ENCODE results near the gene LRRC73.
"Not testable (repeated sequence)": the region's sequence is repeated elsewhere in the genome, so short reads cannot be mapped to it uniquely, and the experiment has no call there.

LRRC73 gene, protein sequence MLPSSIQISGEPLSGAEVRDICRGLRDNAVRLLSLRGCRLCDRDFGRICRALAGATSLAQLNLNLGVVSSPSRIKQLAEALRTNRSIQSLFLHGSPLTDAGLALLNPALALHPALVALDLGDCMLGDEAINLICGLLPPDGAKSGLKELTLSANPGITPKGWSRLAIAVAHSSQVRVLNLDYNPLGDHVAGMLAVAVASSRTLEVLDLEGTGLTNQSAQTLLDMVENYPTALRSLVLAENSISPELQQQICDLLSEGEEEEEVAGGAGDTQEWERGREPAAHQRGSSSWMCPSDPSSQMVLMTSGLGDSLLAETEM

DNA sequence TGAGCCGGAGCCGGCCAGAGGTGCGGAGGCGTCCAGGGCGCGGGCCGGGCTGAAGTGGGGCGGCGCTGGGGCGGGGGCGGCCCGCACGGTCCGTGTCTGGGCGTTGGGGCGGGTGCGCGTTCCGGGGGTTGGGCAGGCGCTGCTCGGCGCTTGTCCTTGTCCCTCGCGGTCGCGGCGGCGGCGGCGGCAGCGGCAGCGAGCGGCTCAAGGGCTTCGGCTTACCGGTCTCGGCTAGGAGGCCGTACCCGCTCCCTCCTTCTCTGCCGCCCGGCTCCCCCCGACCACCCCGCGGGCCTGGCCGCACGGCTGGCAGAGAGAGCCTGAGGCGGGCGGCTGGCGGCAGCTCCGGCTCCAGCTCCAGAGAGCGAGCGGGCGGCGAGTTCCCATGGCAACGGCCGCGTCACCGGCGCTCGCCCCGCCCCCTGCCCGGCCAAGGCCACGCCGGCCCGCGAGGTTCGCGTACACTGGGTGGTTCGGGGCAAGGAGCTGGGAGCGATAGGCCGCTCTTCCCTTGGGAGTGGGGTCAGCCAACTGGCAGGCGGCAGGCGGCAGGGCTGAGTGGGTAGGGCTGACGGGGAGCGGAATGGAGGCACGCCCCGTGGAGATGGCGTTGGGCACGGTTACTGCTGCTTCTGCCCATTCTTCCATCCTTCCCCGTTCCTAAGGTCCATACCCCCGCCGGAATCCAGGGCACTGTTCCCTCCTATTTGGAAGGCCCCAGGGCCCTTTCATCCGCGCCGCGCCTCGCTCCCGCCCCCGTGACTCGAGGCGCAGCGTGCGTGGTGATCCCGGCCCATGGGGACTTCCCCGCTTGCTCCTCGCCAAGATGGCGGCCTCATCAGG, at the start of gene LRRC73:
Gene LRRC73 (minus strand): TSS at position 363 of the 843 bp plus-strand sequence. CDS start 561 bp downstream, outside the sequence.
- DNase-seq: peak; percentile 84

DNA sequence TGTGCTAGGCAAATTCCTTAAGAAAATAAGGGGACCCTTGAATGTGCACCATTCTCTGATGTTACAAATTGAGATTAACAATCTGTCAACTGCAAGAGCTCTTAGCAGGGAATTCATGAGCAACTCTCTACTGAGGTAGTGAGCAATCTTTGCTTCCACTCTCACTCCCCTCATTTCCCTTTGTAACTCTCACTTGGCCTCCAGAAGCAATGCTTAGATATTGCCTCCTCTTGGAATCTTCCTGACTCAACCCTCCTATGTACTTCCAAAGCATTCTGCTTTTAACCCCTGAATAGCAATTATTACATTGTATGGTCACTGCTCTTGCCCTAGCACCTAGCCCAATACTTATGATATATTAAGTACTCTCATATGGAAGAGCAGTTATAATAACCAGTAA, 49.2 kb upstream of the LRRC73 start:
- no peak for DNase-seq

DNA sequence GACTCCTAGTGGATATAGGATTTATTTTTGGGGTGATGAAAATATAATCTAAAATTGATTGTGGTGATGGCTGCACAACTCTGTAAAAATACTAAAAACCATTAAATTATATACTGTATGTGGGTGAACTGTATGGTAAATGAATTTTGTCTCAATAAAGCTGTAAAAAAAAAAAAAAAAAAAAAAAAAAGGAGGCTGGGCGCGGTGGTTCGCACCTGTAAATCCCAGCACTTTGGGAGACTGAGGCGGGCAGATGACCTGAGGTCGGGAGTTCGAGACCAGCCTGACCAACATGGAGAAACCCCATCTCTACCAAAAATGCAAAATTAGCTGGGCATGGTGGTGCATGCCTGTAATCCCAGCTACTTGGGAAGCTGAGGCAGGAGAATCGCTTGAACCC, 47.5 kb upstream of the LRRC73 start:
- DNase-seq: not testable (repeated sequence)

DNA sequence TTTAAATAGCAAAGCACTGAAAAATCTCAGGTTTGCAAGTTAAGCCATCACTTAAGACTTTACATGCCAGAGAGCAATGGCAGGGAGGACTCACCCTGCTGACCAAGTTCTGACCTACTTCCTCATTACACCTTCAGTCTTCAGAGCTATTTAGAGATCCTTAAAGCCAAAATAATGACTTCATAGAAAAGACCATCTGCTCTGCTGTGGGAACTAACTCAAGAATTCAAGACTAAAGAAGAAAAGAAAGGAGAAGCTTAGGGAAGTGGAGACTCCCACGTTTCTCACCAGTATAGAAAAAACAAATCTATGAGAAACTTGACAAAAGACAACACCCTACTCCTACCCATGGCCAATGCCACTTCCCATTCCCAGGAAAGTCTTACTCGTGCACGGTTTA, 37.1 kb upstream of the LRRC73 start:
- no peak for DNase-seq

DNA sequence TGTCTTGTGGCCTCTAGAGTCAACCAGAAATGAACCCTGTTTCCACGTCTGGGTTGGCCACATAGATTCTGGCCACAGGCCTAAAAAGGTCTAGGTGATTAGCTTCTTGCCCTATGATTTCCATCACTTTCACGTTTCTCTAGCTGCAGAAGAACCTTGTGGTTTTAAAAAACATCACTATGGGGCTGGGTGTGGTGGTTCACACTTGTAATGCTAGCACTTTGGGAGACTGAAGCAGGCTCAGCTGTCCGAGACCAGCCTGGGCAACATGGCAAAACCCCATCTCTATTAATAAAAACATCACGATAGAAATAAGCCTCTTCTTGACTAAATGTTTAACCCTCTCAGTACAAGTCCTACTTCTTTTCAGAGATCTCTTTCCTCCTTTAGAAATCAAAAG, 34.3 kb upstream of the LRRC73 start:
- no peak for DNase-seq

DNA sequence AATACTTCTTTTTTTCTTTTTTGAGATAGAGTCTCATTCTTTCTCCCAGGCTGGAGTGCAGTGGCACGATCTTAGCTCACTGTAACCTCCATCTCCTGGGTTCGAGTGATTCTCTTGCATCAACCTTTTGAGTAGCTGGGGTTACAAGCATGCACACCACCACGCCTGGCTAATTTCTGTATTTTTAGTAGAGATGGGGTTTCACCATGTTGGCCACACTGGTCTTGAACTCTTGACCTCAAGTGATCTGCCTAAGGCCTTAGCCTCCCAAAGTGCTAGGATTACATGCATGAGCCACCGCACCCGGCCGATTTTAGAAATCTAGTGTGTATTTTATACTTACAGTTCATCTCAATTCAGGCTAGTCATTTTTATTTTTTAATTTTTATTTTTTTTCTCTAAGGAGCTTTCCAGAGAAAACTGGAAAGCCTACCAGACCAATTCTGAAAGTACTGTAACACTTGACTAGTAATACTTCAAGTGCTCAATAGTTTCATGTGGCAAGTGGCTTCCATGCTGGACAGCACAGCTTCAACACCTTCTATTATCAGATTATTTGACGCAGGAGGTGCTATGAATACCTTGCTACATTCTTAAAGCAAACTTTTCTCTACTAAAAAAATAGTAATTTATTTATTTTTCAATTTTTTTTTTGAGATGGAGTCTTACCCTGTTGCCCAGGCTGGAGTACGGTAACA, 31.8 kb upstream of the LRRC73 start:
- no peak for DNase-seq

DNA sequence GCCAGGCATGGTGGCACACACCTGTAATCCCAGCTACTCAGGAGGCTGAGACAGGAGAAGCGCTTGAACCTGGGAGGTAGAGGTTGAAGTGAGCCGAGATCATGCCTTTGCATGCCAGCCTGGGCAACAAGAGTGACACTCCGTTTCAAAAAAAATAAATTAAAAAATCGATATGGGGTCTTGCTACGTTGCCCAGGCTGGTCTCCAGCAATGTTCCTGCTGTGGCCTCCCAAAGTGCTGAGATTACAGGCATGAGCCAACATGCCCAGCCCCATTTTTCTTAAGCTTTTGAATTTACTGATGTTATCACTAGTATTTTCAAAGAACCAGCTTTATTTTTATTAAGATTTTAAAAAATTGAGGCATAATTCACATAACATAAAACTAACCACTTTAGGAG, 30.4 kb upstream of the LRRC73 start:
- DNase-seq: no peak

DNA sequence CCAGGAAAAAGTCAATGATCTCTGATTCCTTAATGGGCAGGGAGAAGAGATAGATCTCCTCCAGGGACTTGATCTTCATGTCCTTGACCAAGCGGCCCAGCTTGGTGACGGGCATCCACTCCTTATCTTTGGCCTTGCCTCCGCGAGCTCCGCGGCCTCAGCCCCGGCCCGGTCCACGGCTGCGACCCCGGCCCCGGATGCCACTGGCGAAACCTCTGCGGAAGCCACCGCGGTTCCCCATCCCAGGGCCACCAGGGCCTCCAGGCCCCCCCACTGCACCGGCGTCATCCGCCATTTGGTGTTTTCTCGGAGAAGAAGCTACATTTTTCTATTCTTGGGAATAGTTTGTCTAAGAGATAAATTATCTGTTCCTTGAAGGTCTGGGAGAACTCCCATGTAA, 29.3 kb upstream of the LRRC73 start:
- not testable (repeated sequence) for DNase-seq

DNA sequence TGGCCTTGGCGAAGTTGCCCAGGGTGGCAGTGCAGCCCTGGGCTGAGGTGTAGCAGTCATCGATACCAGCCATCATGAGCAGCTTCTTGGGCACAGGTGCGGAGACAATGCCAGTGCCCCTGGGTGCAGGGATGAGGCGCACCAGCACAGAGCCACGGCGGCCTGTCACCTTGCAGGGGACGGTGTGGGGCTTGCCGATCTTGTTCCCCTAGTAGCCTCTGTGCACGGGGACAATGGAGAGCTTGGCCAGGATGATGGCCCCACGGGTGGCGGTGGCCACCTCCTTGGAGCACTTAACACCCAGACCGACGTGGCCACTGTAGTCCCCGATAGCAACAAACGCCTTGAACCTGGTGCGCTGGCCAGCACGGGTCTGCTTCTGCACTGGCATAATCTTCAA, 28.8 kb upstream of the LRRC73 start:
- not testable (repeated sequence) for DNase-seq

DNA sequence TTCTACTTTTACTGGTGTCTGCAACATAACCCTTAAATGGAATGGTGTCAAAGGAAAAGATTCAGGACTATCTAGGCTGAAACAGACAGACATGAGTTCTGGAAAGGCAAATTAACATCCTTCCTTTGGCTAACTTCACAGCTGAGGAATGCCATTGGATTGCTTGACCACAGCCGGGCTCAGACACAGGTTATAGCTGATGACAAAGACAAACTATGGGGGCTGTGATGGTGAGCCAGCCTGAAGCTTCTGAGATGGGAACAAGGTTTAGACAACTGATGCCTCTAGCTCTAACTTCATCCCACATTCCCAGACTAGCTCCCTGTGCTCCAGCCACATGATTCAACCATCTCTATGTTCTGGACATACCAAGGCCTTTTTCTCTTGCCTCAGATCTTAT, 22.1 kb upstream of the LRRC73 start:
- no peak for DNase-seq

DNA sequence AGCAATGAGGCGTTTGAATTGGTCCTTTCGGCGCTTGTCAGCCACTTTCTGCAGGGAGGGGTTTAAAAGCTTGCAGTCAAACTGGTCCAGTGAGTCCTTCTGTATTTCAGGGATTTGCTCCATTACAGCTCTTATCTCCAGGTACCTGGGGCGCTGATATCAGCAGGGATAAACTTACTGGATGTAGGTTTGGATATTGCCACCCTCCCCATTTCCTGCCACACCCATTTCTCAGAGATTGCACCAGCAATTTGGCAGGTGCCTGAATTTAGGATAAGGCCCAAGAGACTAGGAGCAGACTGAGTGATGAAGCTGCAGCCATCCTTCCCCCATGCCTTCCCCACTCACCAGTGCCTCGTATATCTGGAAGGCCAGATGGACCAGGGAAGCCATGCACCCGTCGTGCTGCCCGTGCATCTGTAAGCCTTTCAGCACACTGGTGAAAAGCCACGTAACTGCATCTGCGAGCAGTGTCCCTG, 14.4 kb upstream of the LRRC73 start:
- DNase-seq: no peak

DNA sequence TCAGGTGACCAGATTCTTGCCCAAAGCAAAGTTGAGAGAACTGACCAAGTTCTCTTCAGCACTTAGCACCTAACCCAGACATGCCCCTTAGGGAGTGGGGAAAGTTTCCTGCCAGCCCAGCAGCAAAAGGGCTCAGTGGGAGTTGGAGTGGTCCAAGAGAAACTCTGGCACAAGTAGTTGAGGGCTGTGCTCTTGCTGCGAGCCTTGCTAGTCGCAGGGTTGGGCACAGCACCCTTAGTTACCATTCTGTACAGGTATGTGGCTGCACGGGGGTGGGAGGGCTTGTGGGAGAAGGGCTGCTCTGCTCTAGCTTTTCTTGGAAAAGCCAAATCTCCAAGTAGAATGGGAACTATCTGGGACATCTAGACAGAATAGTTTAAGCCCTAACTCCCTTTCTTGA, 13.1 kb upstream of the LRRC73 start:
- no peak for DNase-seq

DNA sequence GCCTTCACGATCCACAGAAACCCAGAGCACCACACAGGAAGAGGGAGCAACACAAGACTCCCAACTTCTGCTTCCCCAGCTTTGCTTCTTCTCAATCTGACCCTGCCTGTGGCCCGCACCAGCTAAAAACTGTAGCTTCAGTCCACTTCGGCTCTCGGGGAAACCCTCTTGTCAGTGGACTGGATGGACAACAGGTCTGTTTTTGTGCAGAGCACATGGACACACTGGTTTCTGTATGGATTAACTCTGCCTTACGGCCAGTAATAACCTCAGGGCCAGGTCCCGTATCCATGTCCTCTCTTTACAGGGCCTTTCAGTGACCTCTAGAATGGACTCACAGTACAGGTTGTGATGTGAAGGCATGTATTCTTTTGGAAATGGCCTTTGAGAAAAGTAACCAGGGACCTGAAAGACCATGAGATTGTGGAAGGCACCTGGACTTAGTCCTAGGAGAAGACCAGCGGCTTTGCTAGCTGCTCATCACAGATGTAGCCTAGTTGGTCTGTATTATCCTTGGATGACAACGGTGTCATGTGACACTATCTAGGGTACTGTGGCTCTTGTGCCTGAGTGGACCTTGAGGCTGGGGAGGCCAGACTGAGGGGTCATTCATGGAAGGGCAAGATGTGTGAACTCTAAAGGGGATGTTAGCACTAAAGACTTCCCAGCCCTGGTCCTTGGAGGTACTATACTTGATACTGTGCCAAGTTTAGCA, 12.6 kb upstream of the LRRC73 start:
- no peak for DNase-seq

DNA sequence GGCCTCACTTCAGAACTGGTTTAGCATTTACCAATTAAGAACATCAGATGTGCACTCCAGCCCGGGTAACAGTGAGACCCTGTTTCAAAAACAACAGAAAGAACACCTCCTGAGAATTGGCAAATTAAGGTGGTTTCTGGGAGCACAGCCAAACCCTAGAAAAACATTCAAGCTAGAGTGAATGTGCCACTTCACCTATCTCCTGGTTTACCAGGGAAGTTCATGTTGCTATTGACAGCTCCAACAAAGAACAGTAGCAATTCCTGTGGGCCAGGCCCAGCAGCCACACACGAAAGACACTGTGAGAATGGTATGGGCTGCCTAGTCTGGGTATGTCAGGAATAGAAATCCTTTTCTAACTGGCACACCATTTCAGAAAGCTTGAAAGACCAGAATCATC, 11.7 kb upstream of the LRRC73 start:
- DNase-seq: no peak

DNA sequence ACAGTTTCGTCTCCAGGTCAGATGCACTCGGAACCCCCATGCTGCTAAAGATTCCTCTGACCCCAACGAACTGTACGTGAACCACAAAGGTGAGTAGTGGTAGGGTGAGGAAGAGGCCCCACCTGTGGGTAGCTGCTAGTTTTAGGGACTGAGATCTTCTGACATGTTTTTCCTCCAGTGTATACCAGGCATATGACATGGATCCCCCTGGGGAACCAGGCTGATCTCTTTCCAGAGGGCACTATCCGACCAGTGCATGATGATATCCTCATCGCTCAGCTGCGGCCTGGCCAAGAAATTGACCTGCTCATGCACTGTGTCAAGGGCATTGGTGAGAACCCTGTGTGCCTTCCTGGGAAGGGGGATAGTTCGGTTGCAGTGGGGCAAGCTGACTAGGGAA, 10.0 kb upstream of the LRRC73 start:
- DNase-seq: no peak

DNA sequence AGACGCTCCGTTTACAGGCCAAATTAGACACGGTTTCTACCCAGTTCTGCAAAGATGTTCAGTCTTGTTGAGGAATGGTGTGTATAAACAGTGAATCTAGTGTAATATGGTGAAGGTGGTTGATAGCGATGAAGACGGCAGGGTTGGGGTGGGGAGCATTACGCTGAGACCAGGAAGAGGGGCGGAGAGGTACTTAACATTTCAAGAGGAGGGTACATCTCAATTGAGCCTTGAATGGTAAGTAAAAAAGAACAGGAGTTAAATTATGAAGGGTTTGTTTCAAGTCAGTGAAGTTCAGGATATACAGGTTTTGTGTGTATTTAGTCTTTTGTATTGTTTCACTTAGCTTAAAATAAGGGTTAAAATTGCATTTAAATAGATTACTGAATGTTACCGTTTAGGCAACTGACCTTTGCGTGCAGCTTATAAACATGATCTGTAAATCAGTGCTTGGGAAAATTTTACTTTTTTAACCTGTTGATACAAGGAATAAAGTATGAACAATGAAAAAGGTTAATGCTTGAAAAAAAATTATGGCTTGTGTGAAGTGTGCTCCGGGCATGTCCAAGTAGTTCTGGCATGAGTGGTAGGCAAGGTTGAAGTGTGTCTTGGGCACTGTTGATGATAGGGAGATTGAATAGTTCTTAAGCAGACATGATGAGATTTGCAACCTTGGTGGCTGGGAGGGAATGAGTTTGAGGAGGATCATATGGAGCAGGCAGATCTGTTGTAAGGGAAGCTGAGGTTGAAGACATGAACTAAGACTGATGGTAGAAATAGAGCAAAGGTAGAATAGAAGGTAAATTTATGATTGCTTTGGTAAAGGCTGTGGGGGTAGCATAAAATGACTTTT, 7.6 kb upstream of the LRRC73 start:
- DNase-seq: no peak

DNA sequence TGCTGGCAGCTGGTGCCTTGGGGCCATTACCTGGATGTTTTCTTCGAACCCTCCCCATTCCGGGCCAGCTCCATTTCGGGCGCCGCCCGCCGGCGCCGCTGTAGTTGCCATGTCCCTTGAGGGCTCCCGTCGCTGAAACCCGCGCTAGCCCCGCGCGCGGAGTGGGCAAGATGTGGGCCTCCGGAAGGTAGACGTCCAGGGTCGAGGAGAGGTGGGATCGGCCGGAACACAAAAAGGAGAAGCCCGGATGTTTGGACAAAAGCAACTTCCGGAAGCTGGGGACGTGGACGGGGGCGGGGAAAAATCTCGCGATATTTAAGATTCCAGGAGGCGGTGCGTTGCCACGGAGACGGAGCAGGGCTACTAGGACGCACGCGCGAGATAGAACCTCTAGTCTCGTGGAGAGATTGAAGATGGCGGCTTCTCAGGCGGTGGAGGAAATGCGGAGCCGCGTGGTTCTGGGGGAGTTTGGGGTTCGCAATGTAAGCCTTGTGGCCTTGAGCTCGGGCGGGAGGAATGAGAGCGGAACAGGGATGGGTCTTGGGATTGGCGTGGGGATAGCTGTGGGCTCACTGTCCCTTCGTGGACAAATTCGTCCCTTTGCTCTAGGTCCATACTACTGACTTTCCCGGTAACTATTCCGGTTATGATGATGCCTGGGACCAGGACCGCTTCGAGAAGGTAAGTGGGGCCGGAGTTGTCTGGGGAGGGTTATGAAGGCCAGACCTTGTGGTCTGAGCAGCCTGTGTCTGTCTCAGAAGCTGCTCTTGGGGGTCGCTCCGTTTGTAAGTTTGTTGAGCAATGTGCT, 6.8 kb upstream of the LRRC73 start, which contains the start of the genes POLR1C and YIPF3:
Gene POLR1C (plus strand): TSS at position 393 of the 808 bp plus-strand sequence. CDS start 21 bp downstream, at position 414.
Gene YIPF3 (minus strand): TSS at position 230 of the 808 bp plus-strand sequence. CDS start 119 bp downstream, at position 111.
- DNase-seq: peak; percentile 97

DNA sequence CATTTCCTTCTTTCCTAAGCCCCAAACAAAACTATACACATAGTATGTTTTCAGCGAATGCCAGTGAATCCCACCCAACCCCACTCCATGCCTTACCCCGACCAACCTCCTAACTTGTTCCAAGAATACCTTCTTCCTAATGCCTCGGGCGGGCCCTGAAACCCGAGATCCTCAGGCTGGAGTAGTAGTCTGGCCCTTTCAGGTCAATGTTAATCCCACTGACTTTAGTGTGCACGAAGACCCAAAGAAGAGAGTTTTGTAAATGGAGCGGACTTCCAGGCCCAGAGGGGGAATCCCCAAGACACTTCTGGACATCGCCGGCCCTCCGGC, 6.2 kb upstream of the LRRC73 start:
- DNase-seq: no peak

DNA sequence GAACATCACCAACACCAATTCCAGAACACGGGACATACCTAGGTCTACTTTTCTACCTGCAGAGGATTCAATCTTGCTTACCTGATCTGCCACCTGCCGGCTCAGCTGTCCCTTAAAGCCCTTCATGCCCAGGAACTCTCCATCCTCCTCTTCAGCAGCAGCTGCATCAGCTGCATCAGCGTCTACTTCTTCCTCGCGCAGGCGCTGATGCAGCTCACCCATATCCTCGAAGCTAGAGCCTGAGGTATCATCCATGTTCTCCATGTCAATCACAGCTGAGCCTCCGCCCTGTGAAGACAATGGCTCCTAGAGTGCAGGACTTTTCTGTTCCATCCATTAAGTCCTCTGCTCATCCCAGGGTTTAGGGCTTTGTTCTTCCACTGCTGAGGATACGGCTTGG, 5.7 kb upstream of the LRRC73 start:
- DNase-seq: no peak

DNA sequence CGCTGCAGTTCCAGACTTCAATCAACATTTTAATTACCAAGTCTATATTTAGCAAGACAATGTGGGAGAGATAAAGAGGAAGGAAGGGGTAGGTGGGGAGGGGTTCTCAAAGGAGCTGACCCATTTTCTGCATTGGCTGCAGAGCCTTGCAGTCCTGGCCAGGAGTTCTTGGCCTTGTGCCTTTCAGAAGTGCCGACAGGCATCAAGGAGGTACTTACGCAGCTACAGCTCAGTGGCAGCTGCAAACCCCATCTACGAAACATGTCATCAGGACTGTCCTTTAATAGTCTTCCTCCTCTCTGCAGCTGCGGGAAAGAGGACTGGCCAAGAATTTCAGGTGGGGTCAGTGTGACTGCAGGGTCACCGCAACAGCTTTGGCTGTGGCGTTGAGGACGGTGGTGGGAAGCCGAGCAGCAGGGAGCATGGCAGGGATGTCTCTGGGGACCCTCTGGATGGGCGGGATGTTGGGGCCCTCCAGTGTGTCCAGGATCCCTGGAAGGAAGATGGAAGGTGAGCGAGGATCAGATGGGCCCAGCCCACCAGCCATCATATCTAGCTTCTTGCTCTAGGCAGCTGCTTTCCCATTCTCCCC, 1.8 kb upstream of the LRRC73 start:
- DNase-seq: no peak

DNA sequence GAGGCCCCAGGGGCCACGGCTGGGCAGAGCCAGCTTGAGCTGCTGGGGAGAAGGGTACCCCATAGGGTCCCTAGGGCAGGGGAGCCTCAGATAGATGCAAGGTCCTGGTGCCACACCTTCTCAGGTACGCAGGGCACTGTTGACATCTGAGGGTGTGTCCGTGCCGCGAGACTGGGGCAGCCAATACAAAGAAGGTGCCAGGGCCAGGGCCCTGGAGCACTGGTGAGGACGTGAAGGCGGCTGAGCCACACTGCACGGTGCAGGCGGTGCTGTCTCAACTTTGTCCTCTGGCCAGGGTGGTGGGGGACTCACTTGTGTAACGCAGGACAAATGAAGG, 649 bp upstream of the LRRC73 start:
- DNase-seq: no peak
